ENCODE measurements around the gene TCEA2. TPM values are rescaled to one million over a fixed set of nuclear protein-coding genes. Genes with fewer than 3 reads are reported as not detected.

TCEA2 gene
- total and polyA plus RNA-seq, 2 of the 13 experiments (the other 11 are each of a cell fraction or from before 2014, with no cell fraction given), result 28.1 to 33.7 TPM

GRCh38 chr20:64042054-64042781, 20.8 kb upstream of the TCEA2 start (continued):
- TF ChIP-seq CEBPZ (IDR thresholded peaks at IDR 0.05; ENCODE audit: low read length) (no peak), GRHL1 (CRISPR knock-in tag; conservative IDR thresholded peaks at IDR 0.05) (no peak), NONO (IDR thresholded peaks at IDR 0.05) (no peak), NONO (CRISPR knock-in tag; conservative IDR thresholded peaks at IDR 0.05) (0 out of 2 replicates have a peak, but pooled peaks have one; percentile 56), MED8 (CRISPR knock-in tag; IDR thresholded peaks at IDR 0.05; ENCODE audit: insufficient replicate concordance) (peak; percentile 65), MYNN (CRISPR knock-in tag; IDR thresholded peaks at IDR 0.05; ENCODE audit: low read depth) (peak; percentile 49; the same call in 1 of the 2 replicates), TBP (CRISPR knock-in tag; IDR thresholded peaks at IDR 0.05) (no peak), ZNF569 (CRISPR knock-in tag; IDR thresholded peaks at IDR 0.05; ENCODE audit: borderline replicate concordance) (no peak), ZNF607 (CRISPR knock-in tag; IDR thresholded peaks at IDR 0.05; ENCODE audit: borderline replicate concordance) (peak; percentile 79), ZNF776 (CRISPR knock-in tag; IDR thresholded peaks at IDR 0.05) (peak; percentile 74; the same call in 1 of the 2 replicates), ZFAT (CRISPR knock-in tag; conservative IDR thresholded peaks at IDR 0.05) (no peak), ZNF704 (CRISPR knock-in tag; IDR thresholded peaks at IDR 0.05; ENCODE audit: borderline replicate concordance) (peak; percentile 52; the same call in 1 of the 2 replicates), ETS1 (CRISPR knock-in tag; IDR thresholded peaks at IDR 0.05) (no peak), ZSCAN29 (CRISPR knock-in tag; conservative IDR thresholded peaks at IDR 0.05) (0 out of 2 replicates have a peak, but pooled peaks have one; percentile 37)
- TF ChIP-seq, protein P1, sequence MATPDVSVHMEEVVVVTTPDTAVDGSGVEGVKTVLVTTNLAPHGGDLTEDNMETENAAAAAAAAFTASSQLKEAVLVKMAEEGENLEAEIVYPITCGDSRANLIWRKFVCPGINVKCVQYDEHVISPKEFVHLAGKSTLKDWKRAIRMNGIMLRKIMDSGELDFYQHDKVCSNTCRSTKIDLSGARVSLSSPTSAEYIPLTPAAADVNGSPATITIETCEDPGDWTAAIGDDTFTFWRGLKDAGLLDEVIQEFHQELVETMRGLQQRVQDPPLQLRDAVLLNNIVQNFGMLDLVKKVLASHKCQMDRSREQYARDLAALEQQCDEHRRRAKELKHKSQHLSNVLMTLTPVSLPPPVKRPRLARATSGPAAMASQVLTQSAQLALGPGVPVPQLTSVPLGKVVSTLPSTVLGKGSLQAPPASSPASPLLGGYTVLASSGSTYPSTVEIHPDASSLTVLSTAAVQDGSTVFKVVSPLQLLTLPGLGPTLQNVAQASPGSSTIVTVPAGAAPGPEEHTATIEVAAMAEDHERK (CRISPR knock-in tag; IDR thresholded peaks at IDR 0.05; ENCODE audit: low read depth), result no peak
- TF ChIP-seq, protein P2, sequence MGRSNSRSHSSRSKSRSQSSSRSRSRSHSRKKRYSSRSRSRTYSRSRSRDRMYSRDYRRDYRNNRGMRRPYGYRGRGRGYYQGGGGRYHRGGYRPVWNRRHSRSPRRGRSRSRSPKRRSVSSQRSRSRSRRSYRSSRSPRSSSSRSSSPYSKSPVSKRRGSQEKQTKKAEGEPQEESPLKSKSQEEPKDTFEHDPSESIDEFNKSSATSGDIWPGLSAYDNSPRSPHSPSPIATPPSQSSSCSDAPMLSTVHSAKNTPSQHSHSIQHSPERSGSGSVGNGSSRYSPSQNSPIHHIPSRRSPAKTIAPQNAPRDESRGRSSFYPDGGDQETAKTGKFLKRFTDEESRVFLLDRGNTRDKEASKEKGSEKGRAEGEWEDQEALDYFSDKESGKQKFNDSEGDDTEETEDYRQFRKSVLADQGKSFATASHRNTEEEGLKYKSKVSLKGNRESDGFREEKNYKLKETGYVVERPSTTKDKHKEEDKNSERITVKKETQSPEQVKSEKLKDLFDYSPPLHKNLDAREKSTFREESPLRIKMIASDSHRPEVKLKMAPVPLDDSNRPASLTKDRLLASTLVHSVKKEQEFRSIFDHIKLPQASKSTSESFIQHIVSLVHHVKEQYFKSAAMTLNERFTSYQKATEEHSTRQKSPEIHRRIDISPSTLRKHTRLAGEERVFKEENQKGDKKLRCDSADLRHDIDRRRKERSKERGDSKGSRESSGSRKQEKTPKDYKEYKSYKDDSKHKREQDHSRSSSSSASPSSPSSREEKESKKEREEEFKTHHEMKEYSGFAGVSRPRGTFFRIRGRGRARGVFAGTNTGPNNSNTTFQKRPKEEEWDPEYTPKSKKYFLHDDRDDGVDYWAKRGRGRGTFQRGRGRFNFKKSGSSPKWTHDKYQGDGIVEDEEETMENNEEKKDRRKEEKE (IDR thresholded peaks at IDR 0.05), result no peak
